Femur (tissue), 1 donor: Measurements from ENCODE around the gene IQGAP2.

Source experiments
- DNase-seq: peaks from one replicate; pipeline ENCODE4 v3.0.0-alpha.2; 2017

The IQGAP2 gene

DNA sequence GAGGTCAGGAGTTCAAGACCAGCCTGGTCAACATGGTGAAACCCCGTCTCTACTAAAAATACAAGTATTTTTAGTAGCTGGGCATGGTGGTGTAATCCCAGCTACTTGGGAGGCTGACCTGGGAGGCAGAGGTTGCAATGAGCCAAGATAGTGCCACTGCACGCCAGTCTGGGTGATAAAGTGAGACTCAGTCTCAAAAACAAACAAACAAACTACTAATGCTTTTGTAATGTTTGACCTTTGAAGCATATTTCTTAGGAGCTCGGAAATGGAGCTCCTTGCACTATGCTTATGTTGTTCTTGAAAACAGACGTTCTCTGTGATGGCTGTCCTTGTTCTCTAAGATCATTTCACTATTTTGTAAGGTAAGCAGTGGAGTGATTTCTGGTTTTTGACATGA lies 214.1 kb downstream of the IQGAP2 start:
- DNase-seq = no peak

DNA sequence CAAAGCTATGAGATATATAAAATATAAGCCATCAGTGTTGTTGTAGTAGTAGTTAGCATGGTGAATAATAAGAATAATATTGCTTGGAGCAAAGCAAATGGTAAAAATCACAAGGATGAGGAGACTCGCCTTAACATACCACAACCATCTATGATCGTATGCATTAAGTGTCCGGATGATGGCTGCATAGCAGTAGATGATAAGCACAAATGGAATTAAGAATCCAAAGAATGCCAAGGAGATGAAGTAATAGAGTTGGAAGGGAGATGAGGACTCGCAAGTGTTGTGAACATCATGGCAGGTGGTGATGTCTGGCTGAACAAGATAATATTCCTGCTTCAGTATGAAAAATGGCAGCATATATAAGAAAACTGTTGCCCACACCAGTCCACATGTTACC lies 214.6 kb downstream of the IQGAP2 start:
- DNase-seq = no peak

DNA sequence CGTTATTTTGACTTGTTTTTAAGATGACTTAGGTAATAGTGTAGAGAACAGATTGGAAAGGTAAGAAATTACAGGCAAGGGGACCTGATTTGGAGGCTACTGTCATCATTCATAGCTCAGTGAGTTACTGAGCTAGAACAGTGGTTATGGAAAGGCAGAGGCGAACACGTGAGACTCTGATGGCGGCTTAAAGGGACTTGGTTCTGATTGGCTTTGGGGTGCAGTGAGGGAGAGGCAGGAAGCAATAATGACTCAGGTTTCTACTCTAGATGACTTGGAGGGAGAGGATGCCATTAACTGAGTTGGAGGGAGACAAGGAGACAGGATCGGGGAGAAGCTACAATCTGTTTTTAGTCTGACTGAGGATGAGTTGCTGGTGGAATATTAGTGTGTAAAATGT lies 217.1 kb downstream of the IQGAP2 start:
- no peak for DNase-seq

DNA sequence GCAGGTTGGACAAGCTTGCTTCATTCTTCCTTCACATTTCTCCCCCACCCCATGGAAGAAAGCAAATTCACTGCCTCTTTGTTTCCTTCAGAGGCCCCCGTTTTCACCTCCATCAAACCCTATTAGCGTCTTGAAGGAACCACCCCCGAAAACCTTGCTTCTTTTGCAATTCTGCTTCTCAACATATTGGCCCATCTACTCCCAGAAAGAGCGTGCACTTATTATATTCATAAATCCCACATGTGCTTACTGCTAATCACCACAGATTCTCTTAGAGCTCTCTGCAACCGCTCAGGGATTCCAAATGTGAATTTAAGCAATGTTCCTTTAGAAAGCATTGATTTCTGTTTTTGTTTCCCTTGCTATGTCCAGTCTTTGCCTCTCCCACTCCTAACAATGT lies 219.0 kb downstream of the IQGAP2 start:
- no peak for DNase-seq

- peak; percentile 41 for DNase-seq
These were observed 220.0 kb downstream of the IQGAP2 start, which contains the start of gene F2RL2 for GRCh38 chr5:76622973-76623596. Gene F2RL2 (minus strand): TSS chr5:76623403. CDS start chr5:76623230, 173 bp downstream.

DNA sequence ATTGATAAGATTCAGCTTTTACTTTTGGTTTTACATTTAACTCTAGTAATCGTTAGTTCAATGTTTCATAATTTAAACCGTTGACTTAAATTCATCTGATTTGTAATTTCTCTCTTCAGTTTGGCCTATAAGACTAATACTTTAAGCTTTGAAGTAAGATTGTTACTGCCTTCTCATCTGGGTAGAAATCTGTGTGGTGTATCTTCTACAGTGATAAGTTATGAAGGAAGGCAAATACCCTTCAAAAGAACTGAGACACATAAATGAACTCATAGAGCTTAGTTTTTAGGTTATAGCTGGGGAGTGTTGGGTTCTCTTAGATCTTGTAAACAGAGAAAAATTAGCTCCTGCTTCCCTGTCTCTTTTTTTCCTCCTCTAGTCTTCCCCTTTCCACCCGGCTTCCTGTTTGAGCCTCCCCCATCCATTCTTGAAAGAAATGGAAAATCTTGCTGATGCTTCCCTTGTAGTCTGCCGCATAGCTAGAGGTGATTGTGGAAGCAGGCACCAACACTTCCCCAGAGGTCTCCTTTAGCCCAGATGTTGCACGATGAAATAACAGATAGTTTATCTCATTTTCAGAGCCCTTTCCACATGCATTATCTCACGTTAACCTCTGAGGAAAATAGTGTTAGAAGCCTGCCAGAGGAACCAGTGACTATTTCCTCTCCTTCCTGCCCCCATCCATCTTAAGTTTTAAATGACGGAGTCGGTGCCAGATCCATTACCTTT lies 222.2 kb downstream of the IQGAP2 start:
- DNase-seq = no peak

- DNase-seq = no peak
These were observed 223.7 kb downstream of the IQGAP2 start for GRCh38 chr5:76626738-76627137.

- DNase-seq = no peak
These were observed 231.6 kb downstream of the IQGAP2 start for GRCh38 chr5:76634661-76635060.

DNA sequence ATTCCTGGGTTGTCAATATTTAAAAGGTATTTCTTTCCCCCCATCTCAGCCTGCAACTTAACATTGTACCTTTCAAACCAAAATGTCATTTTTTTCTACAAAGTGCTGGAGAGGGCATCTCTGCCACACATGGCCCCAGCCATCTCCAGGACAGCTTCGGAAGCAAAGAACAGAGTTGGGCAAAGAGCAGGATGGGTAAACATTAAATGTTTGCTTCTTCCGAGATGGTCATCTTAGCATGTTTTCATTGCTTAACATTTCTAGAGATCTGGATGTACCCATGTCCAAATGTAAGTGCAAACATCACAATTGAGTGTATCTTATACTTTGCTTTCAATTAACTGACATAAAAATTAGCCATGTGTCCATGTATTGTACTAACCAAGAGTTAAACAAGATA lies 234.4 kb downstream of the IQGAP2 start:
- DNase-seq = no peak

- DNase-seq = no peak
These were observed 235.4 kb downstream of the IQGAP2 start for GRCh38 chr5:76638479-76638878.

GRCh38 chr5:76641514-76642120 lies 238.5 kb downstream of the IQGAP2 start:
- peak; percentile 64 for DNase-seq

DNA sequence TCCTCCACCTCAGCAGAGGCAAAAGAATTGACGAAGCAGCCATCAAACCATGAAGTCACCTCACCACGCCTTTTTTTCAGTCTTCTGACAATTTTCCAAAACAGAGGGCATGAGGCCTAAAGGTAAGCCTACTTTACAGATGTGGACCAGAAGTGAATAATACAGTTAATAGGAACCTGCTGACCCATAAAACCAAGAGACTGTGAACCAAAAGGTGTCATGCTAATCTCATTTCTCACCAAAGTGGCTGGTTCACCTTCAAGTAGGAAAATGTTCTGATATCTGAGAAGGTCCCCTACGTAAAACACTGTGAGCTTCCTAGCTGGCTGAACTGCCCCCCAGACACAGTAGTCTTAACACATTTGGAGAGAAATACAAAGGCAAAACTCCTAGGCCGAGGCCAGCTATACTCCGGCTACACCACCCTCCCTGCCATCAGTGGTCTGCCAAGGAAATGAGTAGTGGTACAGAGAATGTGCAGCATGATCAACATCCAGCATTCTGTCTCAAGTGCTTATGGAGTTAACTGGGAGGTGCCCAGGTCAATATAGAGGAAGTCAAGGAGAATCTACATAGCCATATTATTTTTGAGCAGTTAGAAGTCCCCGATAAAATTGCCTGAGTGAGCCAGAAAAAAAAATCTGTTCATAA lies 239.4 kb downstream of the IQGAP2 start:
- no peak for DNase-seq

- DNase-seq = no peak
These were observed 240.3 kb downstream of the IQGAP2 start for GRCh38 chr5:76643371-76643770.

GRCh38 chr5:76649140-76649539 lies 246.1 kb downstream of the IQGAP2 start:
- DNase-seq = no peak

- DNase-seq = no peak
These were observed 249.8 kb downstream of the IQGAP2 start for GRCh38 chr5:76652809-76653414.

- no peak for DNase-seq
These were observed 254.0 kb downstream of the IQGAP2 start for GRCh38 chr5:76657091-76657490.

DNA sequence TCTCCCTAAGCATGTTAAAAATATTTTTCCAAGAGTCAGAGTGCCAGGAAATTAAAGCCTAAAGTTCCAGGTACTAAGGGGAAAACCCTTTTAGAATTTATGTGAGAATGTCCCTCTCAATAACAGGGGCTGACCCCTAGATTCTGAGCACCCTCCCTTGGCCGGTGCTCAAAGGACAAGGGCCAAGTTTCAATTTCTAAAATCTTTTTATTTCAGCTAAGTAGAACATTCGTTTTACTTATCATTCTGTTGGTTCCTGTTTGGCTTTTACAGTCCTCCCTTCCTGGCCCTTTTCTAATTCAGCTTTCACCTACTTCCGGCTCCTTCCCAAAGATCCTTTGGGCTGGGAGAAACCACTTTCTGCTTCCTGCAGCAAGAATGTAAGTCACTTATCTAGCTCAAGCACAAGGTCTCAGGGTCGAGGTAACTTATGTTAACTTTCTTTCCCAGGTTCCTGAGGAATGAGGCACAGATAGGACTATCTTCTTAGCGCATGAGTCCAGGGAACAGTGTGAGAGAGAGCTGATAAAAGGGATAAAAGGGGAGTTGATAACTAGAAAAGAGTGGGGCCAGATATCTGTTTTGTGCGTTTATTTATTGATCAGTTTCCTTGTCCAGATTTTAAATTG lies 254.7 kb downstream of the IQGAP2 start:
- DNase-seq = no peak

- no peak for DNase-seq
These were observed 257.3 kb downstream of the IQGAP2 start for GRCh38 chr5:76660360-76660759.

DNA sequence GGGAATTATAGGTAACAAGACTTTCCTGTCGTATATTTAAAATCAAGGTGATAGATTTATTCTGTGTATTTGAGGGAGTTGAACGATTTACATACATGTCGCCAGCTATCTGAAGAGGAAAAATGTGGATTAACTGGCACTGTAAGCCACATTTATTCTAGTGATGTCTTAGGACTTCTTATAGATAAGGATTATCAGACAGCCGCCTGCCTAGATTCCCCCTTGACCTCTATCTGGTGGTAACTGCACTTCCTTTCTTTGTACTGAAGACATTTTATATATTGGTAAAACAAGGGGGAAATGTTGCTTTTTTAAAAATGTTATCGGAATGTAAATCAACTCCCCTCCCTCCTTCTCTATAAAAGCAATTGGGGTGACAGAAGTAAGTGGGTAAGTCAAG lies 259.4 kb downstream of the IQGAP2 start:
- no peak for DNase-seq

DNA sequence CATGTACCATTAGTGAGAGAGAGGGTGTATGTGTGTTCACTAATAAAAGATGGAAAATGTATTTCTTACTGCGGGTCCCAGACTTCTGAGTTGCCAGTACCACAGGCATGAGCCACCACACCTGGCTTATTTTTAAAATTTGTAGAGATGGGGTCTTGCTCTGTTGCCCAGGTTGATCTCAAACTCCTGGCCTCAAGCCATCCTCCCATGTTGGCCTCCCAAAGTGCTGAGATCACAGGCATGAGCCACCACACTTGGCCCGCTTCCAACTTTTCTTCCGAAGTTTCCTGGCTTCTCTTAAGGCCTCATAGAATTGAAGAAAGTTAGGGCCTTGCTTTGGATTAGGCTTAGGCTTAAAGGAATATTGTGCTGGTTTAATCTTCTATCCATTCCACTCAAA lies 260.5 kb downstream of the IQGAP2 start:
- DNase-seq = no peak

DNA sequence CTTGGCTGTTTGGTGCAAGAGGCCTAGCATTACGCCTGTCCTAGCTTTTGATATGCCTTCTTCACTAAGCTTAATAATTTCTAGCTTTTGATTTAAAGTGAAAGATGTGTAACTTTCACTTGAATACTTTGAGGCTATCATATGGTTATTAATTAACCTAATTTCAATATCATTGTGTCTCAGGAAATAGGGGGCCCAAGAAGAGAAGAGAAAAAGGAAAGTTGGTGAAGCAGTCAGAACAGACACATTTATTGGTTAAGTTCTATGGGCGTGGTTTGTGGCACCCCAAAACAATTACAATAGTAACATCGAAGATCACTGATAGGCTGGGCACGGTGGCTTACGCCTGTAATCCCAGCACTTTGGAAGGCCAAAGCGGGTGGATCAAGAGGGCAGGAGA lies 261.0 kb downstream of the IQGAP2 start:
- no peak for DNase-seq

- no peak for DNase-seq
These were observed 264.4 kb downstream of the IQGAP2 start for GRCh38 chr5:76667495-76667894.

GRCh38 chr5:76669245-76669644 lies 266.2 kb downstream of the IQGAP2 start:
- no peak for DNase-seq
